HL-60 (cell line): Measurements from ENCODE around the gene IFRD2.

Experiments
- DNase-seq, 2 experiments: peaks; one replicate each; pipeline ENCODE4 v3.0.0-alpha.2; 2010 to 2020; ENCODE audit warnings: low read depth in 1 of 2, low spot score in 1 of 2
- H3K27ac ChIP-seq: fragments of 250-450 bp; sonication (Bioruptor Pico); replicated peaks from 2 replicates; pipeline ENCODE4 v1.5.1; 2020; ENCODE audit warnings: mild to moderate bottlenecking, moderate library complexity
- H3K27me3 ChIP-seq: fragments of 250-450 bp; sonication (Bioruptor Pico); 2 replicates; pipeline ENCODE4 v1.5.1; 2021; ENCODE audit warnings: mild to moderate bottlenecking, moderate library complexity; ENCODE audit not compliant: insufficient read depth, poor library complexity, severe bottlenecking
- H3K4me3 ChIP-seq: replicated peaks from 2 replicates; pipeline ENCODE4 v1.5.1; 2011; ENCODE audit warnings: mild to moderate bottlenecking, control low read depth, low read length; ENCODE audit not compliant: insufficient read depth
- CTCF ChIP-seq: IDR thresholded peaks from one replicate; pipeline ENCODE4 v1.5.1; 2011; ENCODE audit warnings: low read length, control low read depth, inconsistent platforms; ENCODE audit not compliant: insufficient read depth
- GABPA ChIP-seq: IDR thresholded peaks from 2 replicates; pipeline ENCODE4 v1.6.1; 2012; ENCODE audit warnings: low read depth
- POLR2AphosphoS5 ChIP-seq: IDR thresholded peaks from 2 replicates; pipeline ENCODE4 v1.6.1; 2012; ENCODE audit warnings: low read depth
- REST ChIP-seq: IDR thresholded peaks from 2 replicates; pipeline ENCODE4 v1.6.1; 2012; ENCODE audit warnings: low read depth; ENCODE audit not compliant: insufficient replicate concordance
- SPI1 ChIP-seq: IDR thresholded peaks from 2 replicates; pipeline ENCODE4 v1.6.1; 2012; ENCODE audit warnings: low read depth, mild to moderate bottlenecking, borderline replicate concordance

Gene IFRD2

GRCh38 chr3:50261505-50261904, 30.7 kb downstream of the IFRD2 start:
- no peak for TF ChIP-seq CTCF
- no peak for TF ChIP-seq REST
- no peak for TF ChIP-seq POLR2AphosphoS5
- no peak for TF ChIP-seq GABPA
- no peak for TF ChIP-seq SPI1
- no peak overlapping the region for H3K4me3 ChIP-seq
- DNase-seq, result no peak
- H3K27ac ChIP-seq, result no peak overlapping the region
- peaks cover 2% of the 10 kb centered on the region for H3K27me3 ChIP-seq

GRCh38 chr3:50260942-50261441, 31.2 kb downstream of the IFRD2 start:
- TF ChIP-seq REST (no peak), CTCF (no peak), POLR2AphosphoS5 (no peak), GABPA (no peak), SPI1 (no peak)
- H3K27me3 ChIP-seq, result no peaks in the 10 kb centered on the region
- no peak overlapping the region for H3K27ac ChIP-seq
- H3K4me3 ChIP-seq, result no peak overlapping the region
- no peak for DNase-seq

GRCh38 chr3:50260027-50260941, 31.9 kb downstream of the IFRD2 start:
- Histone ChIP-seq H3K4me3 (peak overlapping the region; percentile 43), H3K27ac (no peak overlapping the region), H3K27me3 (no peaks in the 10 kb centered on the region)
- DNase-seq, result peak; percentile 76 to 80
- TF ChIP-seq POLR2AphosphoS5, result peak; percentile 79
- TF ChIP-seq GABPA, result no peak
- TF ChIP-seq CTCF, result peak; percentile 79
- TF ChIP-seq REST, result no peak
